Measurements from ENCODE around the gene B3GNT3. TPM values are rescaled to one million over a fixed set of nuclear protein-coding genes. Genes with fewer than 3 reads are reported as not detected.

The B3GNT3 gene
- total and polyA plus RNA-seq, 2 of the 4 experiments (the other 2 are of a cell fraction), result not detected

GRCh38 chr19:17811103-17811502 is 16.2 kb downstream of the B3GNT3 start:
- Histone ChIP-seq H3K79me1 (ENCODE audit: low read depth in 1 of 2, low read length in 2 of 2) (no peaks in the 10 kb centered on the region), H3K4me1 (ENCODE audit: control insufficient read depth, insufficient read depth, low read length) (no peaks in the 10 kb centered on the region), H2BK120ac (ENCODE audit: low read depth, low read length) (no peak overlapping the region), H3K9me3 (ENCODE audit: control insufficient read depth, insufficient read depth, low read length) (no peaks in the 10 kb centered on the region; the same call in 1 of the 2 replicates), H2BK5ac (ENCODE audit: low read depth, low read length, poor library complexity, severe bottlenecking) (no peak overlapping the region), H2BK20ac (ENCODE audit: low read depth, low read length) (no peak overlapping the region), H3K4me2 (ENCODE audit: low read depth, low read length) (no peak overlapping the region), H3K27me3 (ENCODE audit: control insufficient read depth, insufficient read depth, low read length) (peaks cover 29% of the 10 kb centered on the region), H3K27ac (ENCODE audit: insufficient read depth, low read length) (no peak overlapping the region), H4K20me1 (ENCODE audit: insufficient read depth, low read length) (no peaks in the 10 kb centered on the region), H3K14ac (replicated peaks; ENCODE audit: low read depth, low read length) (no peak overlapping the region), H3K18ac (ENCODE audit: low read depth, low read length) (no peak overlapping the region), H2AK5ac (ENCODE audit: low read depth, low read length) (no peak overlapping the region), H3K9me1 (ENCODE audit: insufficient read depth, low read length) (no peaks in the 10 kb centered on the region), H2AFZ (replicated peaks; ENCODE audit: low read length, poor library complexity) (no peak overlapping the region), H2AK9ac (replicated peaks; ENCODE audit: low read depth, low read length, poor library complexity) (no peak overlapping the region), H3K36me3 (ENCODE audit: control insufficient read depth, insufficient read depth, low read length) (no peaks in the 10 kb centered on the region), H4K5ac (ENCODE audit: low read depth, low read length) (no peak overlapping the region), H3K23ac (ENCODE audit: low read depth, low read length) (no peak overlapping the region), H2BK15ac (ENCODE audit: low read depth, low read length) (no peak overlapping the region), H4K91ac (ENCODE audit: insufficient read depth, low read depth, low read length) (no peak overlapping the region), H4K8ac (ENCODE audit: low read depth in 2 of 2, low read length in 2 of 2) (no peak overlapping the region), H3K4ac (ENCODE audit: low read depth, low read length) (no peak overlapping the region), H3K56ac (ENCODE audit: extremely low read depth, insufficient read depth, low read length) (no peak overlapping the region), H3K9ac (ENCODE audit: low read depth, low read length) (no peak overlapping the region), H3K4me3 (ENCODE audit: insufficient read depth, low read depth, low read length) (no peak overlapping the region)
- ChIA-PET POLR2A (ENCODE audit: unreplicated experiment) (no interaction called here), CTCF (interaction anchor here (0.6 to 0.7 kb wide), 2 partner anchors 13 to 226 kb away, joined by 3 to 6 read pairs; no protein-coding TSS in a partner anchor)
- dilution Hi-C loops (cut with HindIII; ENCODE audit: low sequenced_read_pairs, unreplicated experiment) (no loop called here), intact Hi-C loops (cut with micrococcal nuclease) (no loop called here), in situ Hi-C loops (cut with MboI; ENCODE audit: low sequenced_read_pairs) (no loop called here)
- no CpG with 5 or more reads among the region's 2 CpGs for WGBS, 2 experiments (ENCODE audit: extremely low coverage in 2 of 2, insufficient read length in 1 of 2)
- no peak for ATAC-seq (ENCODE audit: low read depth)
- TF ChIP-seq FOS (IDR thresholded peaks at IDR 0.05; ENCODE audit: low read depth, low read length) (no peak), USF2 (IDR thresholded peaks at IDR 0.05; ENCODE audit: low read depth, low read length) (no peak), POLR2A (IDR thresholded peaks at IDR 0.05; ENCODE audit: low read depth, low read length) (no peak), SMC3 (IDR thresholded peaks at IDR 0.05; ENCODE audit: low read depth, low read length) (no peak), RAD21 (IDR thresholded peaks at IDR 0.05; ENCODE audit: low read length) (no peak), CTCF (conservative IDR thresholded peaks at IDR 0.05; ENCODE audit: low read depth, low read length) (no peak), CEBPB (IDR thresholded peaks at IDR 0.05; ENCODE audit: low read depth, low read length) (no peak), MAZ (IDR thresholded peaks at IDR 0.05; ENCODE audit: borderline replicate concordance, low read depth, low read length) (no peak), MAFK (IDR thresholded peaks at IDR 0.05; ENCODE audit: low read depth, low read length) (no peak), RFX5 (IDR thresholded peaks at IDR 0.05; ENCODE audit: low read depth, low read length) (no peak), NFE2L2 (IDR thresholded peaks at IDR 0.05; ENCODE audit: low read depth, low read length) (no peak), MXI1 (IDR thresholded peaks at IDR 0.05; ENCODE audit: borderline replicate concordance, low read depth, low read length) (no peak), ELK1 (IDR thresholded peaks at IDR 0.05; ENCODE audit: borderline replicate concordance, low read depth, low read length) (no peak), RCOR1 (IDR thresholded peaks at IDR 0.05; ENCODE audit: insufficient replicate concordance, low read length) (no peak), BHLHE40 (IDR thresholded peaks at IDR 0.05; ENCODE audit: low read depth, low read length) (no peak), CHD1 (IDR thresholded peaks at IDR 0.05; ENCODE audit: low read depth, low read length) (no peak)
- DNase-seq, result no peak
- no TSS peak for BruUV-seq (replicated peaks)
